ENCODE results near the gene GALNT14.
A peak's percentile ranks its signal among the peaks of the same experiment; 100 is the strongest.

The GALNT14 gene

GRCh38 chr2:30888852-30889409 lies 249.3 kb downstream of the GALNT14 start:
- no peak for DNase-seq (ENCODE audit: low read depth)

DNA sequence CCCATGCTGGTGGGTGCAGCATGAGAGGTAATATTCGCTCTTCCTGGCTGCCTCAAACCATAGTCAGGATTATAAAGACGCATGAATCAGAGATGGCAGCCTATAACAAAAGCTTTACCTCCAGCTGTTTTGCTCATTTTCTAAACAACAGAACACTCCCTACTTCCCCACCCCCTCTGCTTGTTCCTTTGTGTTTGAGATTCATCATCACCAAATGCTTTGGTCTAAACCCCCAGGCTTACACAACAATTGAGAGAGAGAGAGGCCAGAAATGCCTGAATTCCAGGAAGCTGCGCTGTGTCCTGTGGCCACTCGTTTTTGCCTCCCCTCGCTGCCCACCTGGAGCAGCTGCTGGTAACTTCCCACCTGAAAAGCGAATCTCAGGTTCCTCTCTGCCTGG lies 252.2 kb downstream of the GALNT14 start:
- no peak for DNase-seq (ENCODE audit: low read depth)

DNA sequence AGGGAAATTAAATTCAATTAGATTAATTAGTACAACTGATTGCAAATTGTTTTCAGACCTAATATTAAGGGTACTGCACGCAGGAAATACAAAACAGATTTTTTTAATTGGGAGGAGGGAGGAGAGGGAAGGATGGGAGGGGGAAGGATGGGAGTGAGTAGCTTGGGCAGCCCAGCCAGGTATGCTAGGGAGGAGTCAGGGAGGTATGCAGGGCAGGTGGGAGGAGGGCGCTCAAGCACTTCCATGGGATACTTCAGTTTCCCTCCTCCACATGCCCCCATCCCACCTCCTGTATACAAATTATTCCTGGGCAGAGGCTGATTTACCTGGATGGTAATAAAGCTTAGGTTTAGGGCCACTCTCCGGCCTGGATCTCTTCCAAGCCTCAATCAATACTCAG lies 254.4 kb downstream of the GALNT14 start:
- no peak for DNase-seq (ENCODE audit: low read depth)

GRCh38 chr2:30883184-30883583 lies 255.1 kb downstream of the GALNT14 start:
- DNase-seq (ENCODE audit: low read depth) = no peak

- DNase-seq (ENCODE audit: low read depth) = no peak
Observed at GRCh38 chr2:30880516-30880915, 257.7 kb downstream of the GALNT14 start.

DNA sequence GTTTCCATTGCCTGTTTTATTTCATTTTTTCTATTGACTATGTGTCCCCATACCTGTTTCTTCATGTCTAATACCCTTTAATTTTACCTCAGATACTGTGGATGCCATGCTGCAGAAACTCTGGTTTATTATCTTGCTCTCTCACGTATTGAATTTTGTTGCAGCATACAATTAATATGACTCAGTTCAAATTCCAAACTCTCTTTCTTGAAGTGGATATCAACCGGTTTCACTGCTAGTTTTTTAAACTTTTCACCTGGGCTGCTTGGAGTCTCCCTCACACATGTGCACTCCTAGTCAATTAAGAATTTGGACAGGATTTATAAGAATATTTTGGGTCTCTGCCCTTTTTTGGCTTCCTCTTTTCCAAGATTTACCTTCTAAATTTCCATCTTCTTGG lies 260.4 kb downstream of the GALNT14 start:
- no peak for DNase-seq (ENCODE audit: low read depth)

DNA sequence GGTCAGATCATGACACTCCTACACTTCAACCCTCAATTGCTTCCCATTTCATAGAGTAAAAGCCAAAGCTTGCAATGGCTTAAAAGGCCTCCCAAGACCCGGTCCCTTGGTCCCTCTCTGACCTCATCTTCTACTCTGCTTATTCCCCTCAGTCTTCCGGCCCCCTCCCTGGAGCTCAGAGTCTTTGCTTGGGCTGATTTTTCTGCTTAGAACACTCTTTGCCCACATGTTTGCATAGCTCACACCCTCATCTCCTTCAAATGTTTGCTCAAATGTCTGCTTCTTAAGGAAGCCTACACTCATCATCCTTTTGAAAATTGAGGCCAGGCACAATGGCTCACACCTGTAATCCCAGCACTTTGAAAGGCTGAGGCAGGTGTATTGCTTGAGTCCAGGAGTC lies 265.4 kb downstream of the GALNT14 start:
- DNase-seq (ENCODE audit: low read depth) = no peak

DNA sequence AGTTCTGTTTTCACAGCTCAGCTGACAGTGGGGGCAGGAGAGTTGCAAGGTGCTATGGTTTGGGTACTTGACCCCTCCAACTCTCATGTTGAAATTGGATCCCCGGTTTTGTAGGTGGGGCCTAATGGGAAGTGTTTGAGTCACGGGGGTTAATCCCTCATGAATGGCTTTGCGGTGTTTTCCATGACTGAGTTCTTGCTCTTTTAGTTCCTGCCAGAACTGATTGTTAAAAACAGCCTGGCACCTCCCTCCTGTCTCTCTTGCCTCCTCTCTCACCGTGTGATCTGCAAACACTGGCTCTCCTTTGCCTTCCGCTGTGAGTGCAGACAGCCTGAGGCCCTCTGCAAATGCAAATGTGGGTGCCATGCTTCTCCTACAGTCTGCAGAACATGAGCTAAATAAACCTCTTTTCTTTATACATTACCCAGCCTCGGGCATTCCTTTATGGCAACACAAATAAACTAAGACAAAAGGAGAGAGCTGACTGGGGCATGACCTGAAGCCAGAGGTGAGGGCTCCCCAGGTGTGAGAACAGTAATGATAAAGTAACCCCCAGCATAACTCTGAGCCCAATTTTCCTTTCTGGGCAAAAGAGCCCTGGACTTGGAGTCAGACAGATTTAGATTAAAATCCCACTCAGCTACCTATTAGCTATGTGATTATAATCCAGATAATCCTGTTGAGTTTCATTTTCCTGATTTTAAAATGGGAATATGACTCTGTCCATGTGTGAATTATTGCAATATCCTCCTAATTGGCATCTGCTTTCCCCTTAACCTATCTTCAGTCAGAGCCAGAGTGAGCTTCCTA lies 266.1 kb downstream of the GALNT14 start:
- no peak for DNase-seq (ENCODE audit: low read depth)

GRCh38 chr2:30871440-30871839 lies 266.8 kb downstream of the GALNT14 start:
- DNase-seq (ENCODE audit: low read depth) = no peak

DNA sequence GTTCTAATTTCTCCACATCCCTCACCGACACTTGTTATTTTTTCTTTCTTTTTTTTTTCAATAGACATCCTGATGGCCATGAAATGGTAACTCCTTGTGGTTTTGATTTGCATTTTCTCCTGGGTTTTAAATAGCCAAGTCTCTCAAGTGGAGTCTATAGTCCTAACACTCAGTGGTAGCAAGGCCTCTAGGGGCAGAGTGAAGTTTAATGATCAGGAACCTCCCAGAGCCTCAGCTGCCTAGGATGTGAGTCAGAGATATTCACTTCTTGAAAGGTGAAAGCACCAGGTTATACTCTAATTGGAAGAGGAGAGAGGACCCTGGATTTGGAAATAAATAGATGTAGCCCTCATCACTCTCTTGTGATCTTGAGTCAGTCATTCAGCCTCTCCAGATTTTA lies 268.3 kb downstream of the GALNT14 start:
- DNase-seq (ENCODE audit: low read depth) = no peak

DNA sequence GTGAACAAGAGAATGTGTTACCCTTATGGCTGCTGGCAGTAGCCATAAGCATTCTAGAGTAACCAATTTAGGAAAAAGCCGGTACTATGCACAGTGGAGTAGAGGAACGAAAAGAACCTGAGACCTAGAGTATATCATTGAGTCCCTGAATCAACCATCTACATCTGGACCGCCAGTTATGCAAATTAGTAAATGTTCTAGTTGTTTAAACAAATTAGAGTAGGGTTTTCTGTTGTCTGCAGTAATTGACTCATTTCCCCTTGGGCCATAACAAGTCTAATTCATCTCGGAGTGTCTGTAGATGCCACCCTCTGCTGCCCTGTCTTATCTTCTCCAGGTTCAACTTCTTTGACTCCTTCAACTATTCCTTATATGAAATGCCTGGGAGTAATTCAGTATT lies 270.9 kb downstream of the GALNT14 start:
- no peak for DNase-seq (ENCODE audit: low read depth)

DNA sequence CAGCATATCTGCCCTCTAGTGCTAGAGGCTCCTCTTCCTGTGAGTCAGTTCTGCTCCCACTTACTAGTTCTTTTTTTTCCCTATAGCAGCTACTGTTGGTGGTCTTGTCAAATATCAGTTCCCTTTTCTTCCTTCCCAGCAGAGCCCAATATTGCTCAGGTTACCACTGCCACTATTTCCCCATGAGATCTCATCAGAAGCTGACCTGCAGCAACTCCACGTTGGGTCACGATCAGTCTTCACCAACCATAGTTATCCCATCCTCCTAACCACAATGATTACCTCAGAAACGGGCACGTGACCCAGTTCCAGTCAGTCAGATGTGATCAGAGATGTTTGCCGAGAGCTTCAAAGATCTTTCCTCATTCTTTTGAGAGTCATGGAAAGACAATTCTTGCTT lies 271.3 kb downstream of the GALNT14 start:
- DNase-seq (ENCODE audit: low read depth) = no peak

DNA sequence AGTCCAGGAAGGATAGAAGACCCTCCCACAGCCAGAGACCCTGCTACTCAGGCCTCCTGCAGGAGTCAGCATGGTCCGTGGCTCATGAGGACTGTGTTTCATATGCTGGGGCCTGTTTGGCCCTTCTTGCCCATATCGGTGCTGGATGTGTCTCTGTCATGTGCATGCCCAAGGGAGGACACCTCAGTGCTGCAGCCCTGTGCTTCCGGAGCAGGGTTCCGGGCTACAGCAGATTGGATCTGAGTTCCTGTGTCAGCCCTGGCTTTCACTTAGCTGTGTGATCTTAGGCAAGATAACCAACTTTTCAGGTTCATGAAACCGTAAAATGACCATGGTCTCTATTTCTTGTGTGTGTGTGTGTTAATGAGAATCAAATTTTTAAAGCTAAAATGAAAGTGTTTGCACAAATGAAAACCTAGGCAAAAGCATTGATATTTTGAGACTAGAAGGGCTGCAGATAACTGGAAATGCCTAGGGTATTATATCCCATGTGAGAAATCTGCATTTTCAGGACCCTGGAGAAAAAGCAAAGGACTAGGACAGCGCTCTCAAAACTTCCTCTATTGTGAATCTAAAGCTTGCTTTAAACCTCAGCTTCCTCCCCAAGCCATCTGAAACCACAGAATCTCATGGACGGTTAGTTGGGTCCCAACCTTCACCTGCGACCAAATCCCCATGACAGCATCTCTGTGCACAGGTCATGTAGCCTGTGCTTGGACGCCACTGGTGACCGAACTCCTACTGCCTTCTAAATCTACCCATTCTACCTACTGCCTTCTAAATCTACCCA lies 272.2 kb downstream of the GALNT14 start:
- DNase-seq (ENCODE audit: low read depth) = no peak

DNA sequence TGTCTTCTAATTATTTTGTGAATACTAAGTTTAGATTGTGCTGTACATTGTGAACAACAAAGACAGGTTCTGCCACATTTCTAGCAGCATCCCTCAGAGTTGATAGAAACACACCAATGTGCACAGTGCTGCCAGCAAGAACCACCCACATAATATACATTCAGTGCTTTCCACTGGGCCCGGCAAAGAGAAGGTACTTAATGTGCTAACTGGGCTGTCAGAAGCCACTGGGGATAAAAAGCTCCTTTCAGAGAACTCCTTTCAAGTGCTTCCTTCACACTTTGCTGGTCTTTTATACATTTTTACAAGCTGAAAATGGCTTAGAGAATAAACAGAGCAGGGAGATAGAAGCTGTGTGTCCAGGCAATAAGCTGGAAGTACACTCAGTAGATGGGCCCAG lies 273.0 kb downstream of the GALNT14 start:
- no peak for DNase-seq (ENCODE audit: low read depth)

DNA sequence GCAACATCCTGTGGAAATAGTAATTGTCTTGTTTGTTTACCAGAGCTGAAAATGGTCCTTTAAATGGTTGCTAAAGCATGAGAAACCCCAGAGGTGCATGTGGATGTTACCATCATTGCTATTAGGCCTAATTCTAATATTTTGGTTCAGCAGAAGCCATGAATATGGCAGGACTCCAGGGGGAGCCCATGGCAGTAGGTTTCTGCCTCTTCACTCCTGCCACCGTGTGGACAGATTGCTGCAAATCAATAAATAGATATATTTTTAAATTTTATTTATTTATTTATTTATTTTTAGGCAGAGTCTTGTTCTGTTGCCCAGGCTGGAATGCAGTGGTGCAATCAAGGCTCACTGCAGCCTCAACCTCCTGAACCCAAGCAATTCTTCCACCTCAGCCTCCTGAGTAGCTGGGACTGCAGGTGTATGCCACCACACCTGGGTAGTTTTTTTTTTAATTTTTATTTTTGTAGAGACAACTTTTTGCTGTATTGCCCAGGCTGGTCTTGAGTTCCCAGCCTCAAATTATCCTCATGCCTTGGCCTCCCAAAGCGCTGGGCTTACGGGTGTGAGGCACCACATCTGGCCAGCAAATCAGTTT lies 276.1 kb downstream of the GALNT14 start:
- peak; percentile 15 for DNase-seq (ENCODE audit: low read depth)

- DNase-seq (ENCODE audit: low read depth) = no peak
Observed at GRCh38 chr2:30860726-30861125, 277.5 kb downstream of the GALNT14 start.
